Activated CD4-positive, alpha-beta T cell treated with anti-CD3 and anti-CD28 coated beads for 24 hours (primary cell): ENCODE results near the gene DCAF16.
"Not testable (repeated sequence)": the region's sequence is repeated elsewhere in the genome, so short reads cannot be mapped to it uniquely, and the experiment has no call there.

ENCODE experiments used
- DNase-seq, 2 donors: peaks; one replicate each; pipeline ENCODE4 v3.0.0-alpha.2; 2020; ENCODE audit warnings: low read depth in 2 of 2

DCAF16 gene

DNA sequence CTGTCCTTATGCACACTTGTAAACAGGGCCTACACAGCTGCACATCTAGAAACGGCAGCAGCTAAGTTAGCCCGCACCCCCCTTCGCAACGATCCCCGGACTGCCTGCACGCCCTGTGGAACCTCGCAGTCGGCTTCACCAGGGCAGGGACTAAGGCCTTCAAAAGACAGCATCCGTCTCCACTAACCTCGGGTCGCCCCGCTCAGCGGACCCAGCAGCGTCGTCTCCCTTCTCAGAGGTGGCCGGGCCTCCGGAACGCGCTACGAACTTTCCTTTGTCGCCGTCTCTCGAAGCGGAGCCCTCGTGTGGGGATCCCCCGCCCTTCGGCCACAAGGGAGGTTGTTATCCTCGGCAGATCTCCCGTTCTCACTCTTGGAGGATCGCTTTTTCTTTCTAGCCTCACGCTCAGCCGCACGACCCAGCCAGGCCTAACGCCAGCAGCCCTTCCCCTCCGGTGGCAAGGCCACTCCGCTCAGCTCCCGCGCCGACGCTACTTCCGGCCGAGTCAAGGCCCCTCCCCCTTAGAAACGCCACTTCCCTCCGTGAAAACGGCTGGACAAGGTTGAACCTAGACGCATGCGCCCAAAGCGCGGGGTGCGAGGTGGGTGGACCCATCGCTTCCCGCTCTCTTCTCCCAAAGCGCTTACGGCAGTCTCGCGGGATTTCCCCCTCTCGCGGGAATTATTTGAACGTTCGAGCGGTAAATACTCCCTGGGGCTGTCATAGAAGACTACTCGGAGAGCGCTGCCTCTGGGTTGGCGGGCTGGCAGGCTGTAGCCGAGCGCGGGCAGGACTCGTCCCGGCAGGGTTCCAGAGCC lies at the start of gene DCAF16, which contains the start of gene NCAPG:
TSS of gene DCAF16 (minus strand) at position 498 of the 818 bp plus-strand sequence. CDS start 6,616 bp downstream, outside the sequence.
TSS of gene NCAPG (plus strand) at position 720 of the 818 bp plus-strand sequence. CDS start 99 bp downstream, outside the sequence.
- DNase-seq, result peak; percentile 99

GRCh38 chr4:17859793-17860406 lies 49.3 kb upstream of the DCAF16 start:
- no peak for DNase-seq

DNA sequence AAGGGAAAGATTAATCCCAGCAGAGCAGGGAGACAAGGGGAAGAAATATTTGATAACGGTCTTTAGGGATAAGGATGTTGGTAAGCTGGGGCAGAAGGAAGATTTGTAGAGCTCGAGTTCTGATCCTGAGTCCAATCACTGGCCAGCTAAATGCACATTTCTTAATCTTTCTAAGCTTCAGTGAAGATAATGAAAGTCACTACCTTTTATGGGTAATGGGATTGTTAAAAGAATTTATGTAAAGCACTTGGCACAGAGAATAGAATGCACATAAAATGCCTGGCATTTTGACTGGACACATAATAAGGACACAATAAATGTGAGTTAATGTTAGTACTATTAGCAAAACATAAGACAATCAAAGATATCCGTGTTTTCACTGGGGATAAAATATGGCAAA lies 43.5 kb upstream of the DCAF16 start:
- DNase-seq, result no peak

- DNase-seq, result no peak
Observed at GRCh38 chr4:17851959-17852358, 41.4 kb upstream of the DCAF16 start.

DNA sequence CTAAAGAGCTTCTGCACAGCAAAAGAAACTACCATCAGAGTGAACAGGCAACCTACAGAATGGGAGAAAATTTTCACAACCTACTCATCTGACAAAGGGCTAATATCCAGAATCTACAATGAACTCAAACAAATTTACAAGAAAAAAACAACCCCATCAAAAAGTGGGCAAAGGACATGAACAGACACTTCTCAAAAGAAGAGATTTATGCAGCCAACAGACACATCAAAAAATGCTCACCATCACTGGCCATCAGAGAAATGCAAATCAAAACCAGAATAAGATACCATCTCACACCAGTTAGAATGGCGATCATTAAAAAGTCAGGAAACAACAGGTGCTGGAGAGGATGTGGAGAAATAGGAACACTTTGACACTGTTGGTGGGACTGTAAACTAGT lies 39.7 kb upstream of the DCAF16 start:
- DNase-seq, result not testable (repeated sequence)

- DNase-seq, result no peak
Observed at GRCh38 chr4:17846266-17846665, 35.7 kb upstream of the DCAF16 start.

- no peak for DNase-seq
Observed at GRCh38 chr4:17823871-17824669, 13.5 kb upstream of the DCAF16 start.

DNA sequence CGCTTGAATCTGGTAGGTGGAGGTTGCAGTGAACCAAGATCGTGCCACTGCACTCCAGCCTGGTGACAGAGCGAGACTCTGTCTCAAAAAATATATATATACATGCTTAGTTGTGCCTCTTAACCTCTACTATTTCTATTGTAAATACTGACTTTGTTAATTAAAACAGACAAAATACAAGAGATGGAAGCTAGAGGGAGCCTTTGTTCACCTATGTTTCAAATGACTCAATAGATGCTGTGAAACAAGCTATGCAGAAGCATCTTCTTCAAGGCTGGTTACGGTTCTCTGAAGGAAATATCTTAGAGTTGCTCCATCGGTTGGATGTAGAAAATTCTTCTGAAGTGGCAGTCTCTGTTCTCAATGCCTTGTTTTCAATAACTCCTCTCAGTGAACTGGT lies 6.5 kb upstream of the DCAF16 start:
- DNase-seq, result no peak

DNA sequence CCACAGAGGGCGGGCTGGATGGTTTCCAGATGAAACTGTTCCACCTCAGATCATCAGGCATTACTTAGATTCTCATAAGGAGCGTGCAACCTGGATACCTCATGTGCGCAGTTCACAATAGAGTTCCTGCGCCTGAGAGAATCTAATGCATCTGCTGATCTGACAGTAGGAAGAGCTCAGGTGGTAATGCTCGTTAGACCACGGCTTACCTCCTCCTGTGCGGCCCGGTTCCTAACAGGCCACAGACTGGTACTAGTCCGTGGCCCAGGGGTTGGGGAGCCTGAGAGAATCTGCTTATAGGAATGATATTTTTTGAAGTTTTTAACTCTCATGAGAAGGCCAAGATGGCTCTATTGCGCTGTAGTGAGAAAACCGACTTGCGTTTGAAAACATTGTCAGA lies 5.6 kb upstream of the DCAF16 start:
- no peak for DNase-seq

DNA sequence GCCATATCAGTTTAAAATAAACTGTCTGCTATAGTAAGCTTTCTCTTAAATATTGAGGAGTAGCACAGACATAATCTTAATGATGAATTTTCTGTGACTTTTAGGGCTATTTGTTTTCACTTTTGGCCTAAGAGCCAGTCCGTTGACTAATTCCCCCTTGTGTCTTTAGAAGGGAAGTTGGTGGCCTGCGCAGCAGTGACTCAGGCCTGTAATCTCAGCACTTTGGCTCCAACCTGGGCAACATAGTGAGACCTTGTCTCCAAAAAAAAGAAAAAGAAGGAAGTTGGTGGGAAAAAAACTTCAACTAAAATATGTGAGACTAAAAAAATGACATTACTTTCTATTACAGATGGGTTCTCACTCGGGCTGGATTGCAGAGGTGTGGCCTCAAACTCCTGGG lies 3.6 kb upstream of the DCAF16 start:
- no peak for DNase-seq

DNA sequence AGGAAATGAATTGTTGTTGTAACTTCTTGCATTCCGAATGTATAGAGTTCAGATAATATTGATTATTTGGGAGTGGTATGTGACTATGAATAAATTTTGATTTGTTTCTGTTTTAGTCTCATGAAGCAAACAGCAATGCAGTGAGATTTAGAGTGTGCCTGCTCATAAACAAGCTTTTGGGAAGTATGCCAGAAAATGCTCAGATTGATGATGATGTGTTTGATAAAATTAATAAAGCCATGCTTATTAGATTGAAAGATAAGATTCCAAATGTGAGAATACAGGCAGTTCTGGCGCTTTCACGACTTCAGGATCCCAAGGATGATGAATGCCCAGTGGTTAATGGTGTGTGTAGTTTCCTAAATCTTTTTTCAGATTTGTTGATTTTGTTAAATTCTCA lies 2.2 kb upstream of the DCAF16 start:
- no peak for DNase-seq

- no peak for DNase-seq
Observed at GRCh38 chr4:17812125-17812524, 1.6 kb upstream of the DCAF16 start.

GRCh38 chr4:17811078-17811603 lies 584 bp upstream of the DCAF16 start:
- DNase-seq, result peak in 1 of 2 donors; percentile 19

- DNase-seq, result no peak
Observed at GRCh38 chr4:17809667-17810066, 890 bp downstream of the DCAF16 start.

GRCh38 chr4:17807446-17807845 lies 3.1 kb downstream of the DCAF16 start:
- DNase-seq, result no peak

- DNase-seq, result no peak
Observed at GRCh38 chr4:17805580-17806155, 4.9 kb downstream of the DCAF16 start.

- DNase-seq, result no peak
Observed at GRCh38 chr4:17797808-17798207, 12.7 kb downstream of the DCAF16 start.

DNA sequence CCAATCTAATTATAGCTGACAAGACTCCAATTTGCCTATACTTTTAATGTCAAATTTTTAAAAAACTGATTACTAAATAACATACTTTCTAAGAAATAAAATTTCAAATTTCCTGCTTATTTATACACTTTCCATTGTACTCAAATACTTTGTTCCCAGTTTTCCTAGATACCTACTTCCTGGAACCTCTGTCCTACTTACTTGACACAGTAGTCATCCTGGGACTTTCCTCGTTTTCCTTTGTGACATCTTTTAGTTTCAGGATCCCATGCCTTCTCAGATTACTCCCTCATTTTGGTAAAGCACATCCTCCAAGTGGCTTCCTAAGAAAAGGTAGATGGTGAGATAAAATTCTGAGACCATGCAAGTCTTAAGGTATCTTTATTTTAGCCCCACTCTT lies 15.8 kb downstream of the DCAF16 start:
- no peak for DNase-seq

- no peak for DNase-seq
Observed at GRCh38 chr4:17788956-17789355, 21.6 kb downstream of the DCAF16 start.

- DNase-seq, result no peak
Observed at GRCh38 chr4:17787315-17787714, 23.2 kb downstream of the DCAF16 start.

GRCh38 chr4:17786567-17786966 lies 24.0 kb downstream of the DCAF16 start:
- DNase-seq, result no peak

- no peak for DNase-seq
Observed at GRCh38 chr4:17785858-17786257, 24.7 kb downstream of the DCAF16 start.
